Astrocyte (in vitro differentiated cells and primary cell): ENCODE results near the gene SCCPDH. TPM values are rescaled to one million over a fixed set of nuclear protein-coding genes. Genes with fewer than 3 reads are reported as not detected.

ENCODE experiments used
- DNase-seq: peaks from one replicate; pipeline ENCODE4 v3.0.0-alpha.2; 2010; ENCODE audit warnings: low read depth
- FAIRE-seq: peaks from 2 replicates; lab custom pipeline; 2011; peaks lifted over from hg19 to GRCh38; lab: Jason Lieb, UNC
- H2AFZ ChIP-seq: 2 replicates; pipeline ENCODE4 v1.6.0; 2012; ENCODE audit warnings: low read depth, low read length, inconsistent platforms
- H3K27ac ChIP-seq: 2 replicates; pipeline ENCODE4 v1.5.1; 2011; ENCODE audit warnings: low read depth, low read length, inconsistent platforms
- H3K27me3 ChIP-seq: 2 replicates; pipeline ENCODE4 v1.6.0; 2011; ENCODE audit warnings: low read length, inconsistent platforms; ENCODE audit not compliant: insufficient read depth
- H3K36me3 ChIP-seq: 2 replicates; pipeline ENCODE4 v1.5.1; 2011; ENCODE audit warnings: low read length, inconsistent platforms; ENCODE audit not compliant: insufficient read depth
- H3K4me1 ChIP-seq: 2 replicates; pipeline ENCODE4 v1.5.1; 2011; ENCODE audit warnings: low read length, inconsistent platforms; ENCODE audit not compliant: insufficient read depth
- H3K4me2 ChIP-seq: 2 replicates; pipeline ENCODE4 v1.6.0; 2012; ENCODE audit warnings: low read length, inconsistent platforms
- H3K4me3 ChIP-seq: 2 replicates; pipeline ENCODE4 v1.5.1; 2011; ENCODE audit warnings: low read depth, mild to moderate bottlenecking, low read length, inconsistent platforms; ENCODE audit not compliant: insufficient read depth
- H3K79me2 ChIP-seq: 2 replicates; pipeline ENCODE4 v1.6.0; 2012; ENCODE audit warnings: mild to moderate bottlenecking, low read length, inconsistent platforms; ENCODE audit not compliant: insufficient read depth
- H3K9ac ChIP-seq: 2 replicates; pipeline ENCODE4 v1.6.0; 2012; ENCODE audit warnings: mild to moderate bottlenecking, low read length, inconsistent platforms
- H3K9me3 ChIP-seq: 2 replicates; pipeline ENCODE4 v1.5.1; 2012; ENCODE audit warnings: low read depth, mild to moderate bottlenecking, low read length, inconsistent platforms; ENCODE audit not compliant: insufficient read depth
- H4K20me1 ChIP-seq: 2 replicates; pipeline ENCODE4 v1.6.0; 2012; ENCODE audit warnings: low read length, inconsistent platforms; ENCODE audit not compliant: insufficient read depth
- H3K27ac Mint-ChIP-seq: one replicate; pipeline ENCODE4 v1.8.0; 2021; ENCODE audit warnings: mild to moderate bottlenecking, mixed read lengths; ENCODE audit not compliant: unreplicated experiment
- H3K27me3 Mint-ChIP-seq: one replicate; pipeline ENCODE4 v1.8.0; 2021; ENCODE audit warnings: low read depth, mixed read lengths; ENCODE audit not compliant: unreplicated experiment
- H3K36me3 Mint-ChIP-seq: one replicate; pipeline ENCODE4 v1.8.0; 2021; ENCODE audit warnings: low read depth, mixed read lengths; ENCODE audit not compliant: unreplicated experiment
- H3K4me1 Mint-ChIP-seq: one replicate; pipeline ENCODE4 v1.8.0; 2021; ENCODE audit warnings: low read depth, mixed read lengths; ENCODE audit not compliant: unreplicated experiment
- H3K4me3 Mint-ChIP-seq: one replicate; pipeline ENCODE4 v1.8.0; 2021; ENCODE audit warnings: mild to moderate bottlenecking, moderate library complexity, mixed read lengths; ENCODE audit not compliant: unreplicated experiment
- H3K9me3 Mint-ChIP-seq: one replicate; pipeline ENCODE4 v1.8.0; 2021; ENCODE audit warnings: mild to moderate bottlenecking, mixed read lengths; ENCODE audit not compliant: unreplicated experiment
- EZH2 ChIP-seq: IDR thresholded peaks from 2 replicates; pipeline ENCODE4 v1.6.1; 2012; ENCODE audit warnings: mild to moderate bottlenecking, low read length, inconsistent platforms; ENCODE audit not compliant: insufficient read depth
- total RNA-seq: library from RNA; stranded (reverse); gene quantifications from 2 replicates; pipeline ENCODE4 v1.2.1, GENCODE V29; 2021
- TF ChIP-seq, protein P1 (sequence below): IDR thresholded peaks from 2 replicates; pipeline ENCODE4 v1.5.1; 2011; ENCODE audit warnings: low read depth, mild to moderate bottlenecking, inconsistent platforms, low read length, moderate library complexity; ENCODE audit not compliant: insufficient read depth

SCCPDH gene
- total RNA-seq, 1 donor from 2014 or later = 25.0 TPM

DNA sequence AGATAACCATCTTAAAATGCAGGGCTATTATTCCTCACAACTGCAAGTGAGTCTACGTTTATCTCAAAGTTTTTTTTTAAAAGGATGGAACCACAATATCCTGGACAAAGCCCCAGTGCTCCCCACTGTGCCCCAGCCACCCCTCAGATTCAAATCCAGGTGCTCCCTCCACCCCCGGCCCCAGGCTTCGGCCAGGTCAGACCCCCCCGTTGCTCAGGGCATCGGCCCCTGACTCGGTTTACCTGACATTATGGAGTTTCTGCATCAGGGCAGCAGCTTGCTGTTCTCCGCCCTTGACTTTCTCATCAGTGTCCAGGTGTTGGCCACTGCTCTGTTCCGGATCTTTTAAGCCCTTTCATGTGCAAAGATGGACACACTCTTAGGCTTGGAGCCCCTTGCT, 72.9 kb downstream of the SCCPDH start:
- Histone ChIP-seq H2AFZ (no peak overlapping the region), H3K79me2 (no peaks in the 10 kb centered on the region), H3K9me3 (no peaks in the 10 kb centered on the region), H3K4me1 (peaks cover 5% of the 10 kb centered on the region), H3K27ac (no peak overlapping the region), H3K27me3 (peaks cover 2% of the 10 kb centered on the region), H3K9ac (no peak overlapping the region), H3K4me3 (no peak overlapping the region), H3K4me2 (no peak overlapping the region), H4K20me1 (no peaks in the 10 kb centered on the region), H3K36me3 (no peaks in the 10 kb centered on the region)
- Mint-ChIP-seq H3K36me3 (no peaks in the 10 kb centered on the region), H3K27ac (no peak overlapping the region), H3K27me3 (peaks cover 19% of the 10 kb centered on the region), H3K4me1 (peaks cover 5% of the 10 kb centered on the region), H3K4me3 (no peak overlapping the region), H3K9me3 (peaks cover 6% of the 10 kb centered on the region)
- no peak for TF ChIP-seq EZH2
- TF ChIP-seq, protein P1, sequence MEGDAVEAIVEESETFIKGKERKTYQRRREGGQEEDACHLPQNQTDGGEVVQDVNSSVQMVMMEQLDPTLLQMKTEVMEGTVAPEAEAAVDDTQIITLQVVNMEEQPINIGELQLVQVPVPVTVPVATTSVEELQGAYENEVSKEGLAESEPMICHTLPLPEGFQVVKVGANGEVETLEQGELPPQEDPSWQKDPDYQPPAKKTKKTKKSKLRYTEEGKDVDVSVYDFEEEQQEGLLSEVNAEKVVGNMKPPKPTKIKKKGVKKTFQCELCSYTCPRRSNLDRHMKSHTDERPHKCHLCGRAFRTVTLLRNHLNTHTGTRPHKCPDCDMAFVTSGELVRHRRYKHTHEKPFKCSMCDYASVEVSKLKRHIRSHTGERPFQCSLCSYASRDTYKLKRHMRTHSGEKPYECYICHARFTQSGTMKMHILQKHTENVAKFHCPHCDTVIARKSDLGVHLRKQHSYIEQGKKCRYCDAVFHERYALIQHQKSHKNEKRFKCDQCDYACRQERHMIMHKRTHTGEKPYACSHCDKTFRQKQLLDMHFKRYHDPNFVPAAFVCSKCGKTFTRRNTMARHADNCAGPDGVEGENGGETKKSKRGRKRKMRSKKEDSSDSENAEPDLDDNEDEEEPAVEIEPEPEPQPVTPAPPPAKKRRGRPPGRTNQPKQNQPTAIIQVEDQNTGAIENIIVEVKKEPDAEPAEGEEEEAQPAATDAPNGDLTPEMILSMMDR = no peak
- no peak for FAIRE-seq
- no peak for DNase-seq

DNA sequence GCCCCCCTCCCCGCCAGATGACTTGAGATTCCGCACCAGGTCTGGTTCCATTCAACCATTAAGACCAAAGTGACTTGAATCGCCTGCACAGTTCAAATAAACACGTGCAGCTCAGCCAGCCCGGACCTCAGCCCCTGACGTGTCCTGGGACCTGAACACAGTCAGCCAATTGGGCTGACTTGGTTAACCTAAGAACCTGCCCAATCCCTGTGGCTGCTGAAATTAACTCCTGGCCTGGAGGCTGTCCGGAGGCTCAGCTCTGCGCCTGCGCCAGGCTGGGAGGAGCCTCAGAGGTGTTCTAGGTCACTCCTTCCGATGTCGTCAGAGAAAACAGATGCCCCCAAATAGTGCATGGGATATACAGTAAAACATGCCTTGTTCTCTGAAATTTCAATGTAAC, 73.4 kb downstream of the SCCPDH start:
- H3K27me3 Mint-ChIP-seq = peaks cover 19% of the 10 kb centered on the region
- DNase-seq (no peak), FAIRE-seq (no peak)
- Histone ChIP-seq H2AFZ (no peak overlapping the region), H3K9me3 (no peaks in the 10 kb centered on the region), H3K9ac (no peak overlapping the region), H3K36me3 (no peaks in the 10 kb centered on the region), H3K27me3 (peaks cover 2% of the 10 kb centered on the region), H3K4me3 (no peak overlapping the region), H3K4me1 (peaks cover 5% of the 10 kb centered on the region), H3K27ac (no peak overlapping the region), H3K4me2 (no peak overlapping the region), H3K79me2 (no peaks in the 10 kb centered on the region), H4K20me1 (no peaks in the 10 kb centered on the region)
- H3K4me1 Mint-ChIP-seq = peaks cover 5% of the 10 kb centered on the region
- no peak overlapping the region for H3K27ac Mint-ChIP-seq
- no peak for TF ChIP-seq EZH2
- TF ChIP-seq, protein P1 = no peak
- H3K9me3 Mint-ChIP-seq = peaks cover 6% of the 10 kb centered on the region
- no peaks in the 10 kb centered on the region for H3K36me3 Mint-ChIP-seq
- no peak overlapping the region for H3K4me3 Mint-ChIP-seq

DNA sequence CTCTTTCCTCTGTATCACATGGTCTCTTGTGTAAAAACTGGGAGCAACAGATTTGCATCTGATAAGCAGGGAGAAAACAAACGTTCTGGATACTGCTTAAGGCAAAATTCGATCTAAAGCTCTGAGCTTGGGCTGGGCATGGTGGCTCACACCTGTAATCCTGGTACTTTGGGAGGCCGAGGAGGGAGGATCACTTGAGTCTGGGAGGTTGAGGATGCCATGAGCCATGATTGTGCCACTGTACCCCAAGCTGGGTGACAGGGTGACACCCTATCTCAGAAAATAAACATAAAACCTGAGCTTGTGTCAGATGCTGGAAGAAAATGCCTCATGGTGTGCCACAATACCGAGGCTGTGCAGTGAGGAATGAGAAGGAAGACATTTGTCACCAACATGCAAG, 73.9 kb downstream of the SCCPDH start:
- peaks cover 19% of the 10 kb centered on the region for H3K27me3 Mint-ChIP-seq
- Histone ChIP-seq H2AFZ (no peak overlapping the region), H3K27me3 (peaks cover 2% of the 10 kb centered on the region), H3K4me2 (no peak overlapping the region), H3K4me3 (no peak overlapping the region), H3K79me2 (no peaks in the 10 kb centered on the region), H3K4me1 (peaks cover 5% of the 10 kb centered on the region), H4K20me1 (no peaks in the 10 kb centered on the region), H3K36me3 (no peaks in the 10 kb centered on the region), H3K9ac (no peak overlapping the region), H3K9me3 (no peaks in the 10 kb centered on the region), H3K27ac (no peak overlapping the region)
- peaks cover 6% of the 10 kb centered on the region for H3K9me3 Mint-ChIP-seq
- TF ChIP-seq, protein P1 = no peak
- no peak for TF ChIP-seq EZH2
- no peak for DNase-seq
- no peak for FAIRE-seq
- H3K36me3 Mint-ChIP-seq = no peaks in the 10 kb centered on the region
- H3K27ac Mint-ChIP-seq = no peak overlapping the region
- H3K4me3 Mint-ChIP-seq = no peak overlapping the region
- H3K4me1 Mint-ChIP-seq = peaks cover 5% of the 10 kb centered on the region
